ENCODE data around the gene ZIC3.
"Not testable (repeated sequence)": the region's sequence is repeated elsewhere in the genome, so short reads cannot be mapped to it uniquely, and the experiment has no call there.

ZIC3 gene

GRCh38 chrX:137565921-137566745 is at the start of gene ZIC3:
Gene ZIC3, plus strand, starts transcription at chrX:137566127. Its CDS starts 565 bp downstream, at chrX:137566692.
- DNase-seq (ENCODE audit: low read depth, low spot score): no peak

- no peak for DNase-seq (ENCODE audit: low read depth, low spot score)
Measured at GRCh38 chrX:137519459-137519858, 46.5 kb upstream of the ZIC3 start.

GRCh38 chrX:137545711-137546651 is 19.9 kb upstream of the ZIC3 start:
- DNase-seq (ENCODE audit: low read depth, low spot score): no peak

GRCh38 chrX:137547291-137547690 is 18.6 kb upstream of the ZIC3 start:
- no peak for DNase-seq (ENCODE audit: low read depth, low spot score)

- DNase-seq (ENCODE audit: low read depth, low spot score): no peak
Measured at GRCh38 chrX:137548261-137548660, 17.7 kb upstream of the ZIC3 start.

GRCh38 chrX:137549073-137549472 is 16.9 kb upstream of the ZIC3 start:
- DNase-seq (ENCODE audit: low read depth, low spot score): no peak

- DNase-seq (ENCODE audit: low read depth, low spot score): no peak
Measured at GRCh38 chrX:137549851-137550664, 15.9 kb upstream of the ZIC3 start.

GRCh38 chrX:137550665-137551261 is 15.2 kb upstream of the ZIC3 start:
- DNase-seq (ENCODE audit: low read depth, low spot score): no peak

- DNase-seq (ENCODE audit: low read depth, low spot score): not testable (repeated sequence)
Measured at GRCh38 chrX:137552098-137552497, 13.8 kb upstream of the ZIC3 start.

- no peak for DNase-seq (ENCODE audit: low read depth, low spot score)
Measured at GRCh38 chrX:137562096-137562495, 3.8 kb upstream of the ZIC3 start.

GRCh38 chrX:137563681-137564651 is 2.0 kb upstream of the ZIC3 start:
- no peak for DNase-seq (ENCODE audit: low read depth, low spot score)

GRCh38 chrX:137565318-137565904 is 516 bp upstream of the ZIC3 start:
- DNase-seq (ENCODE audit: low read depth, low spot score): no peak

- no peak for DNase-seq (ENCODE audit: low read depth, low spot score)
Measured at GRCh38 chrX:137566746-137567679, 1.1 kb downstream of the ZIC3 start.

GRCh38 chrX:137567682-137568232 is 1.8 kb downstream of the ZIC3 start:
- no peak for DNase-seq (ENCODE audit: low read depth, low spot score)

GRCh38 chrX:137568741-137569469 is 3.0 kb downstream of the ZIC3 start:
- DNase-seq (ENCODE audit: low read depth, low spot score): no peak

- DNase-seq (ENCODE audit: low read depth, low spot score): no peak
Measured at GRCh38 chrX:137569470-137569891, 3.6 kb downstream of the ZIC3 start.

GRCh38 chrX:137573324-137574101 is 7.6 kb downstream of the ZIC3 start:
- DNase-seq (ENCODE audit: low read depth, low spot score): no peak

Measured in activated naive CD8-positive, alpha-beta T cell treated with anti-CD3 and anti-CD28 coated beads, Interleukin-2, amount 50 U/mL, for 16 hours (primary cell).